HFFc6 (cell line): ENCODE results near the gene TFF3. TPM values are rescaled to one million over a fixed set of nuclear protein-coding genes. Genes with fewer than 3 reads are reported as not detected.

Experiments
- DNase-seq: peaks from one replicate; pipeline ENCODE4 v3.0.0-alpha.2; 2018
- H3K27ac Mint-ChIP-seq: 2 replicates; pipeline ENCODE4 v1.8.0; 2020; ENCODE audit warnings: mild to moderate bottlenecking, mixed read lengths
- H3K27me3 Mint-ChIP-seq: 2 replicates; pipeline ENCODE4 v1.8.0; 2021; ENCODE audit warnings: mild to moderate bottlenecking, moderate library complexity, mixed read lengths; ENCODE audit not compliant: insufficient read depth
- H3K36me3 Mint-ChIP-seq: 2 replicates; pipeline ENCODE4 v1.8.0; 2021; ENCODE audit warnings: low read depth, mixed read lengths
- H3K4me1 Mint-ChIP-seq: 2 replicates; pipeline ENCODE4 v1.8.0; 2020; ENCODE audit warnings: low read depth, mixed read lengths
- H3K4me3 Mint-ChIP-seq: 2 replicates; pipeline ENCODE4 v1.8.0; 2020; ENCODE audit warnings: mild to moderate bottlenecking, moderate library complexity, mixed read lengths
- H3K9me3 Mint-ChIP-seq: 2 replicates; pipeline ENCODE4 v1.8.0; 2020; ENCODE audit warnings: mild to moderate bottlenecking, mixed read lengths
- CTCF ChIP-seq: fragments of 200-600 bp; sonication (generic); IDR thresholded peaks from 2 replicates; pipeline ENCODE4 v1.5.0; 2021; ENCODE audit warnings: antibody characterized with exemption, mild to moderate bottlenecking
- long read RNA-seq: library from polyadenylated mRNA; unstranded; transcript quantifications from one replicate; pipeline ENCODE4 v2.0.0, GENCODE V29; 2019
- total RNA-seq, 6 experiments: library from RNA; stranded (reverse); fragmentation: NEBNext Ultra II Directional; extraction: Animal tissue kit (Norgen Biotek cat#: 25700); gene quantifications; 2 replicates in 1 of 6; 3 replicates in 5 of 6; pipeline ENCODE4 v1.2.3, GENCODE V29; 2021

Gene TFF3
- not detected for total RNA-seq
- long read RNA-seq, result 0 reads

- Mint-ChIP-seq H3K27me3 (peaks cover 2% of the 10 kb centered on the region), H3K36me3 (no peaks in the 10 kb centered on the region), H3K27ac (no peak within 1 kb of the TSS), H3K4me3 (no peak within 1 kb of the TSS), H3K9me3 (peaks cover 49% of the 10 kb centered on the region), H3K4me1 (no peaks in the 10 kb centered on the region)
- TF ChIP-seq CTCF, result no peak
- DNase-seq, result no peak
Measured at GRCh38 chr21:42315296-42315891, at the start of gene TFF3. TSS of gene TFF3 (minus strand) at chr21:42315409. CDS start at chr21:42315374, 35 bp downstream.

GRCh38 chr21:42364304-42364865 is 49.2 kb upstream of the TFF3 start:
- peaks cover 67% of the 10 kb centered on the region for H3K9me3 Mint-ChIP-seq
- no peaks in the 10 kb centered on the region for H3K4me1 Mint-ChIP-seq
- no peaks in the 10 kb centered on the region; the same call in 1 of the 2 replicates for H3K36me3 Mint-ChIP-seq
- H3K4me3 Mint-ChIP-seq, result no peak overlapping the region
- no peak overlapping the region for H3K27ac Mint-ChIP-seq
- no peak for TF ChIP-seq CTCF
- no peak for DNase-seq
- no peaks in the 10 kb centered on the region; the same call in 1 of the 2 replicates for H3K27me3 Mint-ChIP-seq

- no peak for DNase-seq
- Mint-ChIP-seq H3K9me3 (peaks cover 71% of the 10 kb centered on the region), H3K4me3 (no peak overlapping the region), H3K27ac (no peak overlapping the region), H3K4me1 (no peaks in the 10 kb centered on the region), H3K27me3 (no peaks in the 10 kb centered on the region; the same call in 1 of the 2 replicates), H3K36me3 (no peaks in the 10 kb centered on the region; the same call in 1 of the 2 replicates)
- no peak for TF ChIP-seq CTCF
Measured at GRCh38 chr21:42363312-42363711, 48.1 kb upstream of the TFF3 start.

- no peak overlapping the region for H3K4me3 Mint-ChIP-seq
- no peaks in the 10 kb centered on the region for H3K4me1 Mint-ChIP-seq
- H3K36me3 Mint-ChIP-seq, result no peaks in the 10 kb centered on the region; the same call in 1 of the 2 replicates
- H3K9me3 Mint-ChIP-seq, result peaks cover 72% of the 10 kb centered on the region
- no peak overlapping the region for H3K27ac Mint-ChIP-seq
- DNase-seq, result no peak
- no peaks in the 10 kb centered on the region; the same call in 1 of the 2 replicates for H3K27me3 Mint-ChIP-seq
- no peak for TF ChIP-seq CTCF
Measured at GRCh38 chr21:42362700-42363099, 47.5 kb upstream of the TFF3 start.

GRCh38 chr21:42362198-42362597 is 47.0 kb upstream of the TFF3 start:
- TF ChIP-seq CTCF, result no peak
- H3K36me3 Mint-ChIP-seq, result no peaks in the 10 kb centered on the region; the same call in 1 of the 2 replicates
- no peak overlapping the region for H3K4me3 Mint-ChIP-seq
- DNase-seq, result no peak
- no peak overlapping the region for H3K27ac Mint-ChIP-seq
- peaks cover 78% of the 10 kb centered on the region for H3K9me3 Mint-ChIP-seq
- H3K27me3 Mint-ChIP-seq, result no peaks in the 10 kb centered on the region; the same call in 1 of the 2 replicates
- no peaks in the 10 kb centered on the region for H3K4me1 Mint-ChIP-seq
